H54 (cell line): ENCODE data around the gene LEP.
"Not testable (repeated sequence)": the region's sequence is repeated elsewhere in the genome, so short reads cannot be mapped to it uniquely, and the experiment has no call there.

Experiments
- DNase-seq: peaks from one replicate; pipeline ENCODE4 v3.0.0; 2011; ENCODE audit warnings: low spot score, mixed read lengths; ENCODE audit not compliant: insufficient read length
- FAIRE-seq: peaks from 3 replicates; lab custom pipeline; 2011; peaks lifted over from hg19 to GRCh38; lab: Jason Lieb, UNC
- POLR2A ChIP-seq: IDR thresholded peaks from 2 replicates; pipeline ENCODE4 v1.6.1; 2011; ENCODE audit warnings: low read depth, mild to moderate bottlenecking, low read length

The LEP gene

GRCh38 chr7:128287556-128287955 is 46.5 kb downstream of the LEP start:
- no peak for TF ChIP-seq POLR2A
- DNase-seq (no peak), FAIRE-seq (no peak)

DNA sequence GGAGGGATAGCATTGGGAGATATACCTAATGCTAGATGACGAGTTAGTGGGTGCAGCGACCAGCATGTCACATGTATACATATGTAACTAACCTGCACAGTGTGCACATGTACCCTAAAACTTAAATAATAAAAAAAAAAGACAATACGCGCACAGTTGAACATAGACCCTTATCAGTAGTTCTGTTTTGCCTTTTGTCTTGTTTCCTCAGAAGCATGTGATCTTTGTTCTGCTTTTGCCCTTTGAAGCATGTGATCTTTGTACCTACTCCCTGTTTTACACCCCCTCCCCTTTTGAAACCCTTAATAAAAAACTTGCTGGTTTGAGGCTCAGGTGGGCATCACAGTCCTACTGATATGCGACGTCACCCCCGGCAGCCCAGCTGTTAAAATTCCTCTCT is 56.9 kb downstream of the LEP start:
- not testable (repeated sequence) for DNase-seq, FAIRE-seq

DNA sequence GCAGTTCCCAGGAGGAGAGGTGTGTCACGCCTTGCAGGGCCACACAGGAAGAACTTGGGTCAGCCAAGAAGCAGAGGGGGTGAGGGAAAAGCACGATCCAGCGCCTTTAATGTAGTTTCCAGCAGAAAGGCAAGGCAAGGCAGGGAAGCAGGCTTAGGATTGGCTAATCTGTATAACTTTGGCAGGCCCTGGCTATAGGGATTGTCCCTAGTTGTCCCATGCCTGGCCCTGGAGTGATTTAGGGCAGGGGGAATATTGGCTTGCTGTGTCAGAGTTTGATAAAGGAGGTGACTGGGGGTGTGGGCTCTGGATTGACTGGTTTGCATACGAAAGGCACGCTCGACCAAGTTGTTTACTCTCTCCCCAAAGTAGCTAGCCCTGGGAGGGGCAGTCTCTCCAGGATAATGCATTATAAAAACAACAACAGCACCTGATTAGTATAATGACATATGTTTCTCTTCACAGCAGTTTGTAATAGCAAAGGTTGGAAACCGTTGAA is 58.1 kb downstream of the LEP start:
- DNase-seq, result no peak
- no peak for FAIRE-seq
- no peak for TF ChIP-seq POLR2A

- FAIRE-seq, result no peak
- DNase-seq, result no peak
- no peak for TF ChIP-seq POLR2A
These were observed 61.1 kb downstream of the LEP start for GRCh38 chr7:128302139-128302538.

GRCh38 chr7:128303133-128303532 is 62.1 kb downstream of the LEP start:
- FAIRE-seq, result no peak
- no peak for TF ChIP-seq POLR2A
- DNase-seq, result no peak

DNA sequence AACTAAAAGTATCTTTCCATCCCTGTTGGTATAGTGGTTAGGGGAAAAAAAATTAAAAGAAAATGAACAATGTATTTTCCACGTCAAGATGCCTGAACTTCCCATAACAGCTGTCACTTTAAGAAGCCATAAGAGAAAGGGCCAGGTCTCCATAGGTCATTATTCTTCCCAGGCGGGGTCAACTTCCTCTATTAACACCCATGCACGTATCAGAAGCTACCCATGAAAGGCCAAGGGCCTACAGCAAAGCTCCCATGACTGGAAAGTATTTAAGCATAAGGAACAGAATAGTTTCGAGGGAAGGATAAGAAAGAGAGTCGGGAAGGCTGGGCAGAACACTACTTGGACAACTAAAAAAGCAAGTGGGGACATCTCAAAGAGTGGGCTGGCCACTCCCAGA is 62.6 kb downstream of the LEP start:
- no peak for TF ChIP-seq POLR2A
- no peak for FAIRE-seq
- DNase-seq, result no peak

GRCh38 chr7:128304212-128304611 is 63.1 kb downstream of the LEP start:
- TF ChIP-seq POLR2A, result no peak
- DNase-seq (no peak), FAIRE-seq (no peak)

- FAIRE-seq (no peak), DNase-seq (no peak)
- TF ChIP-seq POLR2A, result no peak
These were observed 66.0 kb downstream of the LEP start for GRCh38 chr7:128307061-128307460.
